MCF 10A (cell line): ENCODE data around the gene MAZ. TPM values are rescaled to one million over a fixed set of nuclear protein-coding genes. Genes with fewer than 3 reads are reported as not detected.
"Not testable (repeated sequence)": the region's sequence is repeated elsewhere in the genome, so short reads cannot be mapped to it uniquely, and the experiment has no call there.

ENCODE experiments used
- BruUV-seq: library from RNA; stranded (reverse); fragments of 400-500 nt; replicated peaks from 2 replicates; lab custom pipeline; 2021; lab: Mats Ljungman, UMichigan
- CTCF ChIA-PET: fragments of 300-600 bp; sonication (Branson Sonifier 250); formaldehyde crosslinking; extraction: SDS; loops from one replicate; lab custom pipeline; 2021; ENCODE audit warnings: antibody characterized with exemption, inconsistent platforms; lab: Yijun Ruan, JAX
- POLR2A ChIA-PET: fragments of 300-600, 350-650 bp; sonication (Branson Sonifier 250); formaldehyde crosslinking; extraction: SDS; loops from one replicate; lab custom pipeline; 2020; ENCODE audit warnings: antibody characterized with exemption, inconsistent platforms; lab: Yijun Ruan, JAX
- DNase-seq: peaks from one replicate; pipeline ENCODE4 v3.0.0-alpha.2; 2018; ENCODE audit not compliant: unreplicated experiment
- H3K27ac Mint-ChIP-seq: one replicate; pipeline ENCODE4 v1.8.0; 2022; ENCODE audit warnings: mild to moderate bottlenecking, low read depth, mixed read lengths; ENCODE audit not compliant: unreplicated experiment
- H3K27me3 Mint-ChIP-seq: one replicate; pipeline ENCODE4 v1.8.0; 2022; ENCODE audit warnings: mixed read lengths; ENCODE audit not compliant: insufficient read depth, unreplicated experiment
- H3K36me3 Mint-ChIP-seq: one replicate; pipeline ENCODE4 v1.8.0; 2022; ENCODE audit warnings: mild to moderate bottlenecking, moderate library complexity, mixed read lengths; ENCODE audit not compliant: insufficient read depth, unreplicated experiment
- H3K4me1 Mint-ChIP-seq: one replicate; pipeline ENCODE4 v1.8.0; 2022; ENCODE audit warnings: mixed read lengths; ENCODE audit not compliant: insufficient read depth, unreplicated experiment
- H3K4me3 Mint-ChIP-seq: one replicate; pipeline ENCODE4 v1.8.0; 2022; ENCODE audit warnings: mild to moderate bottlenecking, moderate library complexity, mixed read lengths; ENCODE audit not compliant: unreplicated experiment
- H3K9me3 Mint-ChIP-seq: one replicate; pipeline ENCODE4 v1.8.0; 2022; ENCODE audit warnings: mixed read lengths; ENCODE audit not compliant: unreplicated experiment
- intact Hi-C: fragments of 100-400 bp; cut with micrococcal nuclease; formaldehyde crosslinking; loops from 2 replicates; pipeline ENCODE4 v1.14.1; 2022
- total RNA-seq: library from RNA; stranded (reverse); gene quantifications from 2 replicates; pipeline ENCODE4 v1.2.3, GENCODE V29; 2022
- TF ChIP-seq, protein P1 (sequence below): fragments of 200-600 bp; IDR thresholded peaks from one replicate; pipeline ENCODE4 v1.8.0; 2022; ENCODE audit warnings: antibody characterized with exemption, mild to moderate bottlenecking; ENCODE audit not compliant: unreplicated experiment

Gene MAZ
- total RNA-seq, 1 experiment from 2014 or later = 185 TPM

DNA sequence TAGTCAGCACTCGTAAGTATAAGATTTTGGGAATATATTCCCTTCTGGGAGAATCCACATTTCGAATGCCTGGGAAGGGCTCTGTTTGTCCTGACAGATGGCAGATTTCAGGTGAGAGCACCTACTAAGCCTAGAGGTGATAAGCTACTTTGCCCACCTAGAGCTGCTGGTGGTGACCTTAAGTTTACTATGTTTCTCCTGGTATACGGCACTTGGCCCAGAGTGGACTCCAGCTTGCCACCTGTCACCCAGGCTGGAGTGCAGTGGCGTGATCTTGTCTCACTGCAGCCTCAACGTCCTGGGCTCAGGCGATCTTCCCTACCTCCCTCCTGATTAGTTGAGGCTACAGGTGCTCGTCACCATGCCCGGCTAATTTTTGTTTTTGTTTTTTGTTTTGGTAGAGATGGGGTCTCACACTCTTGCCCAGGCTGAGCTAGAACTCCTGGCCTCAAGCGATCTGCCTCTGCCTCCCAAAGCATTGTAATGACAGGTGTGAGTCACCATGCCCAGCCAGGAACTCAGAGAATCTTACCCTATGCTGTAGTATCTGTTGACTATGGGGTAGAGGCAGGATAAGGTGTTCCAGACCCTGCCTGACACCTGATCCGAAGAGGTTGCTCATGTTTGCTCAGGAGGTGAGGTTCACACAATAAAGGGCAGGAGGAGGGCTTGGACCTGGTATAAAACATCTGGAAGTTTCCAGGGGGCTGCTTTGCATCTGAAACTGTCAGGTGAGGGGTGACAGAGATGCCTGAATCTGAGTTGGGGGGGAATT, 28.6 kb upstream of the MAZ start, which contains the start of gene ZG16:
TSS of gene ZG16 (plus strand) at position 681 of the 775 bp plus-strand sequence. CDS start 1,011 bp downstream, outside the sequence.
- BruUV-seq = no TSS peak
- TF ChIP-seq, protein P1, sequence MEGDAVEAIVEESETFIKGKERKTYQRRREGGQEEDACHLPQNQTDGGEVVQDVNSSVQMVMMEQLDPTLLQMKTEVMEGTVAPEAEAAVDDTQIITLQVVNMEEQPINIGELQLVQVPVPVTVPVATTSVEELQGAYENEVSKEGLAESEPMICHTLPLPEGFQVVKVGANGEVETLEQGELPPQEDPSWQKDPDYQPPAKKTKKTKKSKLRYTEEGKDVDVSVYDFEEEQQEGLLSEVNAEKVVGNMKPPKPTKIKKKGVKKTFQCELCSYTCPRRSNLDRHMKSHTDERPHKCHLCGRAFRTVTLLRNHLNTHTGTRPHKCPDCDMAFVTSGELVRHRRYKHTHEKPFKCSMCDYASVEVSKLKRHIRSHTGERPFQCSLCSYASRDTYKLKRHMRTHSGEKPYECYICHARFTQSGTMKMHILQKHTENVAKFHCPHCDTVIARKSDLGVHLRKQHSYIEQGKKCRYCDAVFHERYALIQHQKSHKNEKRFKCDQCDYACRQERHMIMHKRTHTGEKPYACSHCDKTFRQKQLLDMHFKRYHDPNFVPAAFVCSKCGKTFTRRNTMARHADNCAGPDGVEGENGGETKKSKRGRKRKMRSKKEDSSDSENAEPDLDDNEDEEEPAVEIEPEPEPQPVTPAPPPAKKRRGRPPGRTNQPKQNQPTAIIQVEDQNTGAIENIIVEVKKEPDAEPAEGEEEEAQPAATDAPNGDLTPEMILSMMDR = no peak
- DNase-seq = no peak
- no peaks in the 10 kb centered on the region for H3K27me3 Mint-ChIP-seq
- no peak within 1 kb of the TSS for H3K27ac Mint-ChIP-seq
- POLR2A ChIA-PET = interaction anchor here (0.7 kb wide), 1 partner anchor 133 kb away, joined by 3 read pairs; no protein-coding TSS in a partner anchor
- no peaks in the 10 kb centered on the region for H3K36me3 Mint-ChIP-seq
- intact Hi-C loops = no loop called here
- no peak within 1 kb of the TSS for H3K4me3 Mint-ChIP-seq
- peaks cover 16% of the 10 kb centered on the region for H3K4me1 Mint-ChIP-seq
- CTCF ChIA-PET = interaction anchor here (0.6 to 1.0 kb wide), 3 partner anchors 12 to 236 kb away, joined by 3 to 4 read pairs (median 3); partner anchors contain the start of gene KIF22
- no peaks in the 10 kb centered on the region for H3K9me3 Mint-ChIP-seq

DNA sequence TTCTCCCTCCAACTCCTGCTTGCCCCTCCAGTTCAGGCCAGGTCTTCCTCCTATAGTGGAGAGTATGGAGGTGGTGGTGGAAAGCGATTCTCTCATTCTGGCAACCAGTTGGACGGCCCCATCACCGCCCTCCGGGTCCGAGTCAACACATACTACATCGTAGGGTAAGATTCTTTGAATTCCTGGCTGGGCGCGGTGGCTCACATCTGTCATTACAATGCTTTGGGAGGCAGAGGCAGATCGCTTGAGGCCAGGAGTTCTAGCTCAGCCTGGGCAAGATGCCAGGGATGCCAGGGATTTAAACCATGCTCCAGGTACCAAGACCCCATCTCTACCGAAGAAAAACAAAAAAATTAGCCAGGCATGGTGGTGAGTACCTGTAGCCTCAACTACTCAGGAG, 26.9 kb upstream of the MAZ start:
- TF ChIP-seq, protein P1 = no peak
- H3K4me1 Mint-ChIP-seq = peaks cover 16% of the 10 kb centered on the region
- ChIA-PET CTCF (interaction anchor here (0.7 to 1.0 kb wide), 2 partner anchors 10 to 50 kb away, joined by 3 read pairs; no protein-coding TSS in a partner anchor), POLR2A (no interaction called here)
- H3K36me3 Mint-ChIP-seq = no peaks in the 10 kb centered on the region
- intact Hi-C loops = no loop called here
- no peaks in the 10 kb centered on the region for H3K9me3 Mint-ChIP-seq
- no peaks in the 10 kb centered on the region for H3K27me3 Mint-ChIP-seq
- H3K4me3 Mint-ChIP-seq = no peak overlapping the region
- BruUV-seq = no TSS peak
- no peak overlapping the region for H3K27ac Mint-ChIP-seq
- peak; percentile 18 for DNase-seq

DNA sequence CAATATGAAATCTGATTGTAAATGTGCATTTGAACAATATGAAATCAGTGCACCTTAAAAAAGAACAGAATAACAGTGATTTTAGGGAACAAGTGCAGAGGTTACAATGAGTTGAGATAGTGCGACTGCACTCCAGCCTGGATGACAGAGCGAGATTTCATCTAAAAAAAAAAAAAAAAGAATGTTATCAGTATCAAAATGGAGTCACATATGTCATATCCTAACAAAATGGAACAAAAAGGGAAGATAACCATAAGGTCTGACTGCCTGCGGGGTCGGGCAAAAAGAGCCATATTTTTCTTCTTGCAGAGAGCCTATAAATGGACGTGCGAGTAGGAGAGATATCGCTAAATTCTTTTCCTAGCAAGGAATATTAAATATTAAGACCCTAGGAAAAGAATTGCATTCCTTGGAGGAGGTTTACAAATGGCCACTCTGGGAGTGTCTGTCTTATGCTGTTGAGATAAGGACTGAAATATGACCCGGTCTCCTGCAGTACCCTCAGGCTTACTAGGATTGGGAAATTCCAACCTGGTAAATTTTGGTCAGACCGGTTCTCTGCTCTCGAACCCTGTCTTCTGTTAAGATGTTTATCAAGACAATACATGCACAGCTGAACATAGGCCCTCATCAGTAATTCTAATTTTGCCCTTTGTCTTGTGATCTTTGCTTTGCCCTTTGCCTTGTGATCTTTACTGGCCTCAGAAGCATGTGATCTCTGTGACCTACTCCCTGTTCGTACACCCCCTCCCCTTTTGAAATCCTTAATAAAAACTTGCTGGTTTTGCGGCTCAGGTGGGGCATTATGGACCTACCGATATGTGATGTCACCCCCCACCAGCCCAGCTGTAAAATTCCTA, 23.0 kb upstream of the MAZ start:
- H3K4me1 Mint-ChIP-seq, H3K27me3 Mint-ChIP-seq, intact Hi-C loops, H3K4me3 Mint-ChIP-seq, H3K36me3 Mint-ChIP-seq, H3K27ac Mint-ChIP-seq, BruUV-seq, H3K9me3 Mint-ChIP-seq, DNase-seq: not testable (repeated sequence)
- ChIA-PET POLR2A (interaction anchor here (0.8 kb wide), 1 partner anchor 24 kb away, joined by 5 read pairs; no protein-coding TSS in a partner anchor), CTCF (interaction anchor here (0.7 kb wide), 1 partner anchor 9 kb away, joined by 3 read pairs; no protein-coding TSS in a partner anchor)

DNA sequence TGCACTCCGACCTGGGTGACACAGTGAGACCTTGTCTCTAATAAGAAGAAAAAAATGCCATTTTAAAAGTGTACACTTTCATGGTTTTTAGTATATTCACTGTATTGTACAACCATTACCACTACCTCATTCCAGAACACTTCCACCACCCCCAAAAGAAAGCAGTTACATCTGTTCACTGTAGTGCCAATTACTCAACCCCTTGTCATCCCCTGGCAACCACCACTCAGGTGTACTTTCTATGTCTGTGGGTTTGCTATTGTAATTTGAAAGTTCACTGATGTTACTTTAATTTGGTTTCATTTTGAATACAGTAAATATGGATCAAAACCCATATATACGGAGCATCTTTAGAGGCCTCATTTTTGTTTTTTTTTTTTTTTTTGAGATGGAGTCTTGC, 22.2 kb upstream of the MAZ start:
- Mint-ChIP-seq H3K9me3 (no peaks in the 10 kb centered on the region), H3K4me3 (no peak overlapping the region), H3K4me1 (peaks cover 4% of the 10 kb centered on the region), H3K27ac (no peak overlapping the region), H3K27me3 (no peaks in the 10 kb centered on the region), H3K36me3 (no peaks in the 10 kb centered on the region)
- DNase-seq = no peak
- no TSS peak for BruUV-seq
- TF ChIP-seq, protein P1 = no peak
- intact Hi-C loops = no loop called here
- CTCF ChIA-PET = interaction anchor here (0.7 kb wide), 1 partner anchor 10 kb away, joined by 3 read pairs; no protein-coding TSS in a partner anchor
- POLR2A ChIA-PET = no interaction called here
